GM12878 (cell line): Measurements from ENCODE around the gene MAST4. TPM values are rescaled to one million over a fixed set of nuclear protein-coding genes. Genes with fewer than 3 reads are reported as not detected.

Experiments
- ATAC-seq: fragments of 200-7000 bp; cut with Tn5 transposase; 3 replicates; pipeline ENCODE4 v1.9.1; 2020; ENCODE audit warnings: mild to moderate bottlenecking, moderate library complexity
- BruUV-seq: library from RNA; stranded (reverse); fragments of 400-500 nt; replicated peaks from 2 replicates; lab custom pipeline; 2021; lab: Mats Ljungman, UMichigan
- CTCF ChIA-PET: fragments of 300-600 bp; sonication (Branson Sonifier 250); formaldehyde crosslinking; extraction: SDS; loops from one replicate; lab custom pipeline; 2021; ENCODE audit warnings: inconsistent platforms; lab: Yijun Ruan, JAX
- POLR2A ChIA-PET: fragments of 350-600 bp; formaldehyde crosslinking; extraction: SDS; loops from one replicate; lab custom pipeline; 2021; ENCODE audit warnings: inconsistent platforms; lab: Charles Lee
- RAD21 ChIA-PET: fragments of 300-600 bp; sonication (Branson Sonifier 250); formaldehyde crosslinking; loops from one replicate; lab custom pipeline; 2023; ENCODE audit warnings: antibody characterized with exemption; ENCODE audit not compliant: unreplicated experiment; lab: Charles Lee
- SMC1A ChIA-PET: fragments of 300-600 bp; sonication (Branson Sonifier 250); formaldehyde crosslinking; loops from one replicate; lab custom pipeline; 2023; ENCODE audit not compliant: unreplicated experiment, uncharacterized antibody; lab: Charles Lee
- DNase-seq: peaks from one replicate; pipeline ENCODE4 v3.0.0-alpha.2; 2011; ENCODE audit warnings: low read depth, low spot score
- FAIRE-seq: peaks from 3 replicates; lab custom pipeline; 2011; peaks lifted over from hg19 to GRCh38; lab: Jason Lieb, UNC
- H2AFZ ChIP-seq: 2 replicates; pipeline ENCODE4 v1.6.0; 2011; ENCODE audit warnings: low read depth, low read length, control low read depth; ENCODE audit not compliant: control insufficient read depth
- H3K27ac ChIP-seq: 2 replicates; pipeline ENCODE4 v1.5.1; 2011; ENCODE audit warnings: control low read depth; ENCODE audit not compliant: control insufficient read depth, insufficient read depth
- H3K27me3 ChIP-seq, 2 experiments: replicated peaks in 1 of 2; 2 replicates each; pipeline versions ENCODE4 v1.6.0 to v1.6.1; 2011; ENCODE audit warnings: low read length in 1 of 2; ENCODE audit not compliant: control insufficient read depth in 2 of 2, insufficient read depth in 2 of 2
- H3K36me3 ChIP-seq, 2 experiments: 2 replicates each; pipeline ENCODE4 v1.5.1; 2011; ENCODE audit warnings: low read length in 1 of 2; ENCODE audit not compliant: control insufficient read depth in 2 of 2, insufficient read depth in 2 of 2
- H3K4me1 ChIP-seq: 2 replicates; pipeline ENCODE4 v1.6.1; 2011; ENCODE audit warnings: mild to moderate bottlenecking, low read length, moderate library complexity, mixed read lengths; ENCODE audit not compliant: control insufficient read depth, insufficient read depth
- H3K4me2 ChIP-seq: 2 replicates; pipeline ENCODE4 v1.6.0; 2011; ENCODE audit warnings: control low read depth; ENCODE audit not compliant: control insufficient read depth, insufficient read depth
- H3K4me3 ChIP-seq: fragments of 200-600 bp; sonication (generic); 2 replicates; pipeline ENCODE4 v1.5.1; 2016
- H3K79me2 ChIP-seq: 2 replicates; pipeline ENCODE4 v1.6.0; 2011; ENCODE audit warnings: low read length; ENCODE audit not compliant: control insufficient read depth, insufficient read depth
- H3K9ac ChIP-seq: 2 replicates; pipeline ENCODE4 v1.8.0; 2011; ENCODE audit warnings: low read length, control low read depth, mixed read lengths; ENCODE audit not compliant: control insufficient read depth, insufficient read depth
- H3K9me3 ChIP-seq: replicated peaks from 3 replicates; pipeline ENCODE4 v1.5.1; 2011; ENCODE audit warnings: mild to moderate bottlenecking, low read length; ENCODE audit not compliant: control insufficient read depth, insufficient read depth
- H4K20me1 ChIP-seq: 2 replicates; pipeline ENCODE4 v1.6.0; 2011; ENCODE audit not compliant: control insufficient read depth, insufficient read depth
- BACH1 ChIP-seq: fragments of 450-650 bp; IDR thresholded peaks from 2 replicates; pipeline ENCODE4 v1.6.1; 2017; ENCODE audit warnings: mild to moderate bottlenecking, borderline replicate concordance
- BCL11A ChIP-seq: IDR thresholded peaks from 2 replicates; pipeline ENCODE4 v1.6.1; 2011; ENCODE audit warnings: low read depth, low read length
- CBX3 ChIP-seq: fragments of 200-600 bp; sonication (generic); IDR thresholded peaks from 2 replicates; pipeline ENCODE4 v1.6.1; 2016; ENCODE audit warnings: low read depth, borderline replicate concordance
- CREM ChIP-seq: IDR thresholded peaks from 2 replicates; pipeline ENCODE4 v1.6.1; 2014; ENCODE audit warnings: antibody characterized with exemption, low read depth
- FOXM1 ChIP-seq: IDR thresholded peaks from 2 replicates; pipeline ENCODE4 v1.6.1; 2012; ENCODE audit warnings: low read depth, mild to moderate bottlenecking, inconsistent platforms, low read length, moderate library complexity
- HDAC6 ChIP-seq: fragments of 200-600 bp; sonication (generic); IDR thresholded peaks from one replicate; pipeline ENCODE4 v1.8.0; 2017; ENCODE audit warnings: antibody characterized with exemption; ENCODE audit not compliant: unreplicated experiment
- LARP7 ChIP-seq: fragments of 450-650 bp; IDR thresholded peaks from 2 replicates; pipeline ENCODE4 v1.6.1; 2017; ENCODE audit warnings: mild to moderate bottlenecking
- MTA2 ChIP-seq: fragments of 450-650 bp; IDR thresholded peaks from 2 replicates; pipeline ENCODE4 v1.6.1; 2016; ENCODE audit warnings: low read depth, mild to moderate bottlenecking, moderate library complexity
- NFXL1 ChIP-seq: fragments of 450-650 bp; IDR thresholded peaks from 2 replicates; pipeline ENCODE4 v1.6.1; 2017; ENCODE audit warnings: antibody characterized with exemption, mild to moderate bottlenecking, borderline replicate concordance
- NRF1 ChIP-seq: conservative IDR thresholded peaks from 2 replicates; pipeline ENCODE4 v1.6.1; 2011; ENCODE audit warnings: mild to moderate bottlenecking, low read depth, low read length, improper control_type of control experiment
- RFX5 ChIP-seq: IDR thresholded peaks from 2 replicates; pipeline ENCODE4 v1.6.1; 2011; ENCODE audit warnings: low read depth, low read length, improper control_type of control experiment
- RUNX3 ChIP-seq: IDR thresholded peaks from 2 replicates; pipeline ENCODE4 v1.6.1; 2012; ENCODE audit warnings: low read length, inconsistent platforms
- SIN3A ChIP-seq: IDR thresholded peaks from 2 replicates; pipeline ENCODE4 v1.6.1; 2012; ENCODE audit warnings: low read depth, low read length, improper control_type of control experiment
- SMC3 ChIP-seq: IDR thresholded peaks from 2 replicates; pipeline ENCODE4 v1.6.1; 2011; ENCODE audit warnings: low read length, improper control_type of control experiment, borderline replicate concordance
- SREBF1 ChIP-seq: IDR thresholded peaks from 2 replicates; pipeline ENCODE4 v1.6.1; 2012; ENCODE audit warnings: mild to moderate bottlenecking, low read length
- SUPT20H ChIP-seq: IDR thresholded peaks from 2 replicates; pipeline ENCODE4 v1.6.1; 2011; ENCODE audit warnings: low read depth, mild to moderate bottlenecking, low read length, moderate library complexity, borderline replicate concordance; ENCODE audit not compliant: control insufficient read depth
- SUZ12 ChIP-seq: fragments of 200-600 bp; sonication (generic); IDR thresholded peaks from one replicate; pipeline ENCODE4 v1.6.1; 2018; ENCODE audit warnings: antibody characterized with exemption, mild to moderate bottlenecking; ENCODE audit not compliant: unreplicated experiment
- YY1 ChIP-seq: IDR thresholded peaks from 2 replicates; pipeline ENCODE4 v1.6.1; 2011; ENCODE audit warnings: low read depth, mild to moderate bottlenecking, low read length
- ZBED1 ChIP-seq: IDR thresholded peaks from 2 replicates; pipeline ENCODE4 v1.6.1; 2016; ENCODE audit warnings: borderline replicate concordance
- ZNF384 ChIP-seq: IDR thresholded peaks from 2 replicates; pipeline ENCODE4 v1.6.1; 2012; ENCODE audit warnings: low read depth, mild to moderate bottlenecking, low read length, improper control_type of control experiment, borderline replicate concordance
- ZNF622 ChIP-seq: fragments of 450-650 bp; IDR thresholded peaks from 2 replicates; pipeline ENCODE4 v1.6.1; 2017; ENCODE audit warnings: mild to moderate bottlenecking, inconsistent platforms
- WGBS: methylation state at CpG from one replicate; pipeline ENCODE4 v1.1.6; 2016; ENCODE audit warnings: low lambda C conversion rate; ENCODE audit not compliant: insufficient replicate concordance, insufficient coverage; ENCODE audit errors: missing lambda C conversion rate; 5-methylcytosine and 5-hydroxymethylcytosine counted together
- in situ Hi-C: fragments of 300-500 bp; cut with MboI; formaldehyde crosslinking; loops from 9 replicates; pipeline ENCODE4 v1.14.3; 2018; ENCODE audit warnings: mixed read lengths
- intact Hi-C: fragments of 100-400 bp; cut with micrococcal nuclease; formaldehyde crosslinking; loops from one replicate; pipeline ENCODE4 v1.14.2; 2022; ENCODE audit not compliant: unreplicated experiment
- polyA plus RNA-seq, 11 experiments: library from polyadenylated mRNA; depleted of rRNA in 4 of 11; unstranded in 6 of 11; stranded (reverse) in 5 of 11; fragments of >200 nt; fragmentation: Nextera tagmentation in 4 of 11; fragmentation: Illumina TruSeq in 1 of 11; extraction: Ambion mirVana in 4 of 11; extraction: Trizol in 1 of 11; gene quantifications; 1 replicate in 1 of 11; 2 replicates in 10 of 11; pipeline versions ENCODE4 v1.2.1 to v1.2.3, GENCODE V29; 2011 to 2016; ENCODE audit warnings: inconsistent platforms in 2 of 11, missing spikeins in 2 of 11, low read depth in 1 of 11
- total RNA-seq, 4 experiments: library from RNA; depleted of rRNA in 3 of 4; stranded (reverse); fragments of >200 nt in 3 of 4; fragmentation: Illumina TruSeq in 1 of 4; extraction: Trizol in 1 of 4; gene quantifications; 2 replicates each; pipeline versions ENCODE4 v1.2.1 to v1.2.3, GENCODE V29; 2013 to 2021
- TF ChIP-seq, protein P1 (sequence below): fragments of 150-350 bp; IDR thresholded peaks from 2 replicates; pipeline ENCODE4 v1.6.1; 2014; ENCODE audit warnings: mild to moderate bottlenecking, low read depth, low read length
- TF ChIP-seq, protein P2 (sequence below): fragments of 450-650 bp; IDR thresholded peaks from 2 replicates; pipeline ENCODE4 v1.6.1; 2016; ENCODE audit warnings: mild to moderate bottlenecking
- TF ChIP-seq, protein P3 (sequence below): IDR thresholded peaks from 2 replicates; pipeline ENCODE4 v1.6.1; 2011; ENCODE audit warnings: borderline replicate concordance, low read depth, mild to moderate bottlenecking, moderate library complexity, low read length; ENCODE audit not compliant: insufficient read depth, poor library complexity, severe bottlenecking

The MAST4 gene
- total and polyA plus RNA-seq, 10 of the 15 experiments (the other 5 are each of a cell fraction or from before 2014, with no cell fraction given) = 0.02 to 1.6 (median 0.29) TPM; not detected in 1

DNA sequence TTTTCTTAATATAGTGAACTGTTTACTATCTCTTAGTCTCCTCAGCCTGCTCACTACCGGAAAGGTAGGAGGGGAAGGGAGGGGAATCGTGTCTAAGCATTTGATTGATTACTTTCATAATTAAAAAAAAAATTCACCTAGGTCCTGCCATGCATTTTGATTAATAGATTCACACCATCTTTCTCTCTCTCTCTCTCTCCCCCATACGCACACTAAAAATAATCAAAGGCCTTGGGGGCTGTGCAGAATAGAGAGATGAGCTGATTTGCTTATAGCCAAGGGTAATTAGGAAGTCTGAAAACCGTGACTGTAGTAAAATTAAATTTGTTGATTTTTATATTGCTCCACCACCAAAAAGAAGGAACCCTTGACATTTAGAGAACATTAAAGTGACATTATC lies 550.8 kb downstream of the MAST4 start (continued):
- no peak for TF ChIP-seq ZBED1
- TF ChIP-seq, protein P1, sequence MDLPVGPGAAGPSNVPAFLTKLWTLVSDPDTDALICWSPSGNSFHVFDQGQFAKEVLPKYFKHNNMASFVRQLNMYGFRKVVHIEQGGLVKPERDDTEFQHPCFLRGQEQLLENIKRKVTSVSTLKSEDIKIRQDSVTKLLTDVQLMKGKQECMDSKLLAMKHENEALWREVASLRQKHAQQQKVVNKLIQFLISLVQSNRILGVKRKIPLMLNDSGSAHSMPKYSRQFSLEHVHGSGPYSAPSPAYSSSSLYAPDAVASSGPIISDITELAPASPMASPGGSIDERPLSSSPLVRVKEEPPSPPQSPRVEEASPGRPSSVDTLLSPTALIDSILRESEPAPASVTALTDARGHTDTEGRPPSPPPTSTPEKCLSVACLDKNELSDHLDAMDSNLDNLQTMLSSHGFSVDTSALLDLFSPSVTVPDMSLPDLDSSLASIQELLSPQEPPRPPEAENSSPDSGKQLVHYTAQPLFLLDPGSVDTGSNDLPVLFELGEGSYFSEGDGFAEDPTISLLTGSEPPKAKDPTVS = no peak
- no peak for TF ChIP-seq RFX5
- TF ChIP-seq, protein P2, sequence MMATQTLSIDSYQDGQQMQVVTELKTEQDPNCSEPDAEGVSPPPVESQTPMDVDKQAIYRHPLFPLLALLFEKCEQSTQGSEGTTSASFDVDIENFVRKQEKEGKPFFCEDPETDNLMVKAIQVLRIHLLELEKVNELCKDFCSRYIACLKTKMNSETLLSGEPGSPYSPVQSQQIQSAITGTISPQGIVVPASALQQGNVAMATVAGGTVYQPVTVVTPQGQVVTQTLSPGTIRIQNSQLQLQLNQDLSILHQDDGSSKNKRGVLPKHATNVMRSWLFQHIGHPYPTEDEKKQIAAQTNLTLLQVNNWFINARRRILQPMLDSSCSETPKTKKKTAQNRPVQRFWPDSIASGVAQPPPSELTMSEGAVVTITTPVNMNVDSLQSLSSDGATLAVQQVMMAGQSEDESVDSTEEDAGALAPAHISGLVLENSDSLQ = no peak
- no peak for TF ChIP-seq BCL11A
- TF ChIP-seq NFXL1 = no peak

DNA sequence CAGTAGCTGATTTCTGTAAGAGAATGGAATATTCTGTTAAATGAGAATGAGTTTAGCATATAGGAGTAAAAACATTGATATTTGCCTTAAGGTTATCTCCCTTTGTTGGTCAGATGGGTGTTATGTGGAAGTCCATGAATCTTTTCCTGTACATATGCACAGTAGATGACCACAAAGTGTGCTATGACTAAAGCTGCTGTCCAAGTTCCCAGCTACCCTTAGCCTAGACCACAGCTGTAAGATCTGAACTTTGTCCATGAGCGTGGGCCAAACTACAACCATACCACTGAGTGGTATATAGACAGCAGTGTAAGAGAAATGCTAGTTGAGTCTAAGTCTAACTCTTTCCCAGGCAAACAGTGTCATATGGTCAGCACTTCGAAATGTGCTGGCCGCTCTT lies 551.6 kb downstream of the MAST4 start:
- Histone ChIP-seq H3K27ac (no peak overlapping the region), H3K36me3 (no peaks in the 10 kb centered on the region), H3K4me2 (no peak overlapping the region), H2AFZ (no peak overlapping the region), H3K27me3 (peaks cover 0 to 3% of the 10 kb centered on the region in 2 experiments; a peak in 2 of 4 replicates), H3K79me2 (no peaks in the 10 kb centered on the region), H3K4me1 (no peaks in the 10 kb centered on the region), H3K9me3 (no peaks in the 10 kb centered on the region), H4K20me1 (no peaks in the 10 kb centered on the region; the same call in 1 of the 2 replicates), H3K4me3 (no peak overlapping the region), H3K9ac (no peak overlapping the region)
- DNase-seq (no peak), ATAC-seq (no peak), FAIRE-seq (no peak)
- ChIA-PET CTCF (no interaction called here), SMC1A (no interaction called here), RAD21 (no interaction called here), POLR2A (no interaction called here)
- in situ Hi-C loops = no loop called here
- no TSS peak for BruUV-seq
- intact Hi-C loops = no loop called here
- WGBS = 42% methylated on average over 3 of the region's 3 CpGs
- TF ChIP-seq FOXM1 = no peak
- no peak for TF ChIP-seq SMC3
- TF ChIP-seq ZNF384 = no peak
- TF ChIP-seq RUNX3 = no peak
- no peak for TF ChIP-seq SREBF1
- TF ChIP-seq YY1 = no peak
- TF ChIP-seq CBX3 = no peak
- TF ChIP-seq NRF1 = no peak
- TF ChIP-seq, protein P3, sequence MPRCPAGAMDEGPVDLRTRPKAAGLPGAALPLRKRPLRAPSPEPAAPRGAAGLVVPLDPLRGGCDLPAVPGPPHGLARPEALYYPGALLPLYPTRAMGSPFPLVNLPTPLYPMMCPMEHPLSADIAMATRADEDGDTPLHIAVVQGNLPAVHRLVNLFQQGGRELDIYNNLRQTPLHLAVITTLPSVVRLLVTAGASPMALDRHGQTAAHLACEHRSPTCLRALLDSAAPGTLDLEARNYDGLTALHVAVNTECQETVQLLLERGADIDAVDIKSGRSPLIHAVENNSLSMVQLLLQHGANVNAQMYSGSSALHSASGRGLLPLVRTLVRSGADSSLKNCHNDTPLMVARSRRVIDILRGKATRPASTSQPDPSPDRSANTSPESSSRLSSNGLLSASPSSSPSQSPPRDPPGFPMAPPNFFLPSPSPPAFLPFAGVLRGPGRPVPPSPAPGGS = no peak
- TF ChIP-seq SUPT20H = no peak
- TF ChIP-seq CREM = no peak
- TF ChIP-seq ZNF622 = no peak
- no peak for TF ChIP-seq SIN3A
- no peak for TF ChIP-seq SUZ12
- no peak for TF ChIP-seq HDAC6
- no peak for TF ChIP-seq LARP7
- TF ChIP-seq MTA2 = no peak
- TF ChIP-seq BACH1 = no peak
